Measurements from ENCODE around the gene WFIKKN2.

WFIKKN2 gene

GRCh38 chr17:50806141-50806643 lies 29.2 kb upstream of the WFIKKN2 start:
- H3K18ac ChIP-seq (ENCODE audit: low read length), result peak overlapping the region; percentile 62
- DNase-seq (ENCODE audit: low spot score), result no peak
- peak overlapping the region; percentile 73 for H2BK15ac ChIP-seq (ENCODE audit: low read length)
- no peak overlapping the region for H2BK120ac ChIP-seq (ENCODE audit: low read depth, low read length)
- H2AFZ ChIP-seq (ENCODE audit: low read length), result no peak overlapping the region
- no peak overlapping the region for H4K91ac ChIP-seq (ENCODE audit: low read depth, low read length, poor library complexity)
- H2AK5ac ChIP-seq (ENCODE audit: low read depth, low read length), result peak overlapping the region; percentile 58
- no peak overlapping the region for H3K9ac ChIP-seq (ENCODE audit: low read depth, low read length, poor library complexity)
- no peak overlapping the region for H3K4me3 ChIP-seq (ENCODE audit: low read length in 2 of 2)
- H2BK5ac ChIP-seq (ENCODE audit: low read length), result no peak overlapping the region
- no CpG with 5 or more reads among the region's 11 CpGs for WGBS, 2 donors (ENCODE audit: extremely low coverage in 2 of 2, insufficient read length in 2 of 2, insufficient replicate concordance in 1 of 2)
- H3K79me1 ChIP-seq (ENCODE audit: low read depth, low read length), result no peaks in the 10 kb centered on the region
- no peaks in the 10 kb centered on the region for H3K9me3 ChIP-seq (replicated peaks in 1 of 2; ENCODE audit: control insufficient read depth in 2 of 2, insufficient read depth in 1 of 2, low read depth in 1 of 2, low read length in 2 of 2)
- peak overlapping the region; percentile 70 for H3K4ac ChIP-seq (ENCODE audit: low read length)
- peaks cover 0 to 3% of the 10 kb centered on the region in 2 donors for H3K4me1 ChIP-seq (ENCODE audit: control insufficient read depth in 2 of 2, insufficient read depth in 1 of 2, low read depth in 1 of 2, low read length in 2 of 2)
- H2BK12ac ChIP-seq (ENCODE audit: low read length), result peak overlapping the region; percentile 76
- no peak overlapping the region for H3K4me2 ChIP-seq (ENCODE audit: insufficient read depth, low read length, poor library complexity, severe bottlenecking)
- no peak overlapping the region for H4K8ac ChIP-seq (ENCODE audit: low read depth, low read length)
- H3K14ac ChIP-seq (ENCODE audit: low read length), result no peak overlapping the region
- no peak overlapping the region for H3K27ac ChIP-seq (replicated peaks; ENCODE audit: low read length)
- H3K27me3 ChIP-seq (ENCODE audit: control insufficient read depth in 3 of 3, insufficient read depth in 3 of 3, low read depth in 1 of 3, low read length in 3 of 3), result peaks cover 0 to 15% (median 0%) of the 10 kb centered on the region in 3 experiments
- no peak overlapping the region for H3K23ac ChIP-seq (ENCODE audit: low read depth, low read length, poor library complexity)
- H3K36me3 ChIP-seq (replicated peaks in 1 of 2; ENCODE audit: control insufficient read depth in 2 of 2, insufficient read depth in 2 of 2, low read length in 2 of 2), result no peaks in the 10 kb centered on the region

GRCh38 chr17:50807009-50807408 lies 28.4 kb upstream of the WFIKKN2 start:
- no CpG with 5 or more reads among the region's 2 CpGs for WGBS, 2 donors (ENCODE audit: extremely low coverage in 2 of 2, insufficient read length in 2 of 2, insufficient replicate concordance in 1 of 2)
- Histone ChIP-seq H3K4me2 (ENCODE audit: insufficient read depth, low read length, poor library complexity, severe bottlenecking) (no peak overlapping the region), H2BK12ac (ENCODE audit: low read length) (no peak overlapping the region), H3K79me1 (ENCODE audit: low read depth, low read length) (no peaks in the 10 kb centered on the region), H3K4ac (ENCODE audit: low read length) (no peak overlapping the region), H4K91ac (ENCODE audit: low read depth, low read length, poor library complexity) (no peak overlapping the region), H3K27ac (replicated peaks; ENCODE audit: low read length) (no peak overlapping the region), H3K4me1 (ENCODE audit: control insufficient read depth in 2 of 2, insufficient read depth in 1 of 2, low read depth in 1 of 2, low read length in 2 of 2) (peaks cover 3% of the 10 kb centered on the region in 2 donors), H2AK5ac (ENCODE audit: low read depth, low read length) (no peak overlapping the region), H2BK15ac (ENCODE audit: low read length) (no peak overlapping the region), H3K9ac (ENCODE audit: low read depth, low read length, poor library complexity) (no peak overlapping the region), H2AFZ (ENCODE audit: low read length) (no peak overlapping the region), H3K27me3 (ENCODE audit: control insufficient read depth in 3 of 3, insufficient read depth in 3 of 3, low read depth in 1 of 3, low read length in 3 of 3) (peaks cover 0 to 16% (median 0%) of the 10 kb centered on the region in 3 experiments), H3K14ac (ENCODE audit: low read length) (no peak overlapping the region), H3K9me3 (replicated peaks in 1 of 2; ENCODE audit: control insufficient read depth in 2 of 2, insufficient read depth in 1 of 2, low read depth in 1 of 2, low read length in 2 of 2) (no peaks in the 10 kb centered on the region), H3K23ac (ENCODE audit: low read depth, low read length, poor library complexity) (no peak overlapping the region), H4K8ac (ENCODE audit: low read depth, low read length) (no peak overlapping the region), H3K4me3 (ENCODE audit: low read length in 2 of 2) (no peak overlapping the region), H2BK5ac (ENCODE audit: low read length) (no peak overlapping the region), H2BK120ac (ENCODE audit: low read depth, low read length) (no peak overlapping the region), H3K36me3 (replicated peaks in 1 of 2; ENCODE audit: control insufficient read depth in 2 of 2, insufficient read depth in 2 of 2, low read length in 2 of 2) (no peaks in the 10 kb centered on the region), H3K18ac (ENCODE audit: low read length) (no peak overlapping the region)
- no peak for DNase-seq (ENCODE audit: low spot score)

GRCh38 chr17:50807675-50808074 lies 27.7 kb upstream of the WFIKKN2 start:
- Histone ChIP-seq H3K14ac (ENCODE audit: low read length) (no peak overlapping the region), H2BK15ac (ENCODE audit: low read length) (no peak overlapping the region), H3K4me3 (ENCODE audit: low read length in 2 of 2) (no peak overlapping the region), H3K36me3 (replicated peaks in 1 of 2; ENCODE audit: control insufficient read depth in 2 of 2, insufficient read depth in 2 of 2, low read length in 2 of 2) (no peaks in the 10 kb centered on the region), H2BK12ac (ENCODE audit: low read length) (no peak overlapping the region), H2AK5ac (ENCODE audit: low read depth, low read length) (no peak overlapping the region), H4K8ac (ENCODE audit: low read depth, low read length) (no peak overlapping the region), H3K27ac (replicated peaks; ENCODE audit: low read length) (no peak overlapping the region), H3K4me1 (ENCODE audit: control insufficient read depth in 2 of 2, insufficient read depth in 1 of 2, low read depth in 1 of 2, low read length in 2 of 2) (peaks cover 3% of the 10 kb centered on the region in 2 donors), H3K9ac (ENCODE audit: low read depth, low read length, poor library complexity) (no peak overlapping the region), H2BK120ac (ENCODE audit: low read depth, low read length) (no peak overlapping the region), H3K4me2 (ENCODE audit: insufficient read depth, low read length, poor library complexity, severe bottlenecking) (no peak overlapping the region), H3K4ac (ENCODE audit: low read length) (no peak overlapping the region), H2BK5ac (ENCODE audit: low read length) (no peak overlapping the region), H2AFZ (ENCODE audit: low read length) (no peak overlapping the region), H3K9me3 (replicated peaks in 1 of 2; ENCODE audit: control insufficient read depth in 2 of 2, insufficient read depth in 1 of 2, low read depth in 1 of 2, low read length in 2 of 2) (no peaks in the 10 kb centered on the region), H4K91ac (ENCODE audit: low read depth, low read length, poor library complexity) (no peak overlapping the region), H3K27me3 (ENCODE audit: control insufficient read depth in 3 of 3, insufficient read depth in 3 of 3, low read depth in 1 of 3, low read length in 3 of 3) (peaks cover 0 to 16% (median 0%) of the 10 kb centered on the region in 3 experiments), H3K18ac (ENCODE audit: low read length) (no peak overlapping the region), H3K23ac (ENCODE audit: low read depth, low read length, poor library complexity) (no peak overlapping the region), H3K79me1 (ENCODE audit: low read depth, low read length) (no peaks in the 10 kb centered on the region)
- no CpG with 5 or more reads among the region's 5 CpGs for WGBS, 2 donors (ENCODE audit: extremely low coverage in 2 of 2, insufficient read length in 2 of 2, insufficient replicate concordance in 1 of 2)
- no peak for DNase-seq (ENCODE audit: low spot score)

- no peak overlapping the region for H3K18ac ChIP-seq (ENCODE audit: low read length)
- no peak overlapping the region for H4K8ac ChIP-seq (ENCODE audit: low read depth, low read length)
- no peak overlapping the region for H3K14ac ChIP-seq (ENCODE audit: low read length)
- H2BK5ac ChIP-seq (ENCODE audit: low read length), result no peak overlapping the region
- no peak overlapping the region for H4K91ac ChIP-seq (ENCODE audit: low read depth, low read length, poor library complexity)
- no peak overlapping the region for H3K4me3 ChIP-seq (ENCODE audit: low read length in 2 of 2)
- no peak overlapping the region for H3K27ac ChIP-seq (replicated peaks; ENCODE audit: low read length)
- peaks cover 2 to 3% of the 10 kb centered on the region in 2 donors for H3K4me1 ChIP-seq (ENCODE audit: control insufficient read depth in 2 of 2, insufficient read depth in 1 of 2, low read depth in 1 of 2, low read length in 2 of 2)
- no peak overlapping the region for H2BK120ac ChIP-seq (ENCODE audit: low read depth, low read length)
- H3K36me3 ChIP-seq (replicated peaks in 1 of 2; ENCODE audit: control insufficient read depth in 2 of 2, insufficient read depth in 2 of 2, low read length in 2 of 2), result no peaks in the 10 kb centered on the region
- no peaks in the 10 kb centered on the region for H3K9me3 ChIP-seq (replicated peaks in 1 of 2; ENCODE audit: control insufficient read depth in 2 of 2, insufficient read depth in 1 of 2, low read depth in 1 of 2, low read length in 2 of 2)
- no peaks in the 10 kb centered on the region for H3K79me1 ChIP-seq (ENCODE audit: low read depth, low read length)
- H2AFZ ChIP-seq (ENCODE audit: low read length), result no peak overlapping the region
- no peak overlapping the region for H2BK15ac ChIP-seq (ENCODE audit: low read length)
- no peak overlapping the region for H3K4me2 ChIP-seq (ENCODE audit: insufficient read depth, low read length, poor library complexity, severe bottlenecking)
- no peak overlapping the region for H3K23ac ChIP-seq (ENCODE audit: low read depth, low read length, poor library complexity)
- no peak overlapping the region for H2BK12ac ChIP-seq (ENCODE audit: low read length)
- peaks cover 0 to 16% (median 0%) of the 10 kb centered on the region in 3 experiments for H3K27me3 ChIP-seq (ENCODE audit: control insufficient read depth in 3 of 3, insufficient read depth in 3 of 3, low read depth in 1 of 3, low read length in 3 of 3)
- no peak overlapping the region for H2AK5ac ChIP-seq (ENCODE audit: low read depth, low read length)
- DNase-seq (ENCODE audit: low spot score), result no peak
- no peak overlapping the region for H3K9ac ChIP-seq (ENCODE audit: low read depth, low read length, poor library complexity)
- no CpG with 5 or more reads among the region's 7 CpGs for WGBS, 2 donors (ENCODE audit: extremely low coverage in 2 of 2, insufficient read length in 2 of 2, insufficient replicate concordance in 1 of 2)
- H3K4ac ChIP-seq (ENCODE audit: low read length), result no peak overlapping the region
Observed at GRCh38 chr17:50808413-50808812, 27.0 kb upstream of the WFIKKN2 start.

All from neuronal stem cell (in vitro differentiated cells).